Parathyroid adenoma (tissue), 2 donors: ENCODE results near the gene FBXL12.

Experiments
- H2AFZ ChIP-seq: fragments of 300-600 bp; sonication (generic); one replicate; pipeline ENCODE4 v1.7.0; 2017; ENCODE audit warnings: antibody characterized with exemption, mild to moderate bottlenecking
- H3K27ac ChIP-seq: fragments of 300-600 bp; sonication (generic); one replicate; pipeline ENCODE4 v1.7.0; 2017
- H3K27me3 ChIP-seq: fragments of 300-600 bp; sonication (generic); one replicate; pipeline ENCODE4 v1.7.0; 2017; ENCODE audit warnings: low read length; ENCODE audit not compliant: control insufficient read depth, insufficient read depth
- H3K36me3 ChIP-seq: fragments of 300-600 bp; sonication (generic); one replicate; pipeline ENCODE4 v1.7.0; 2017; ENCODE audit warnings: low read length; ENCODE audit not compliant: control insufficient read depth, insufficient read depth
- H3K4me1 ChIP-seq: fragments of 300-600 bp; sonication (generic); one replicate; pipeline ENCODE4 v1.7.0; 2017; ENCODE audit warnings: control low read depth
- H3K4me2 ChIP-seq: fragments of 300-600 bp; sonication (generic); one replicate; pipeline ENCODE4 v1.7.0; 2017; ENCODE audit warnings: low read length
- H3K4me3 ChIP-seq: fragments of 300-600 bp; sonication (generic); one replicate; pipeline ENCODE4 v1.7.0; 2017; ENCODE audit warnings: low read depth, low read length
- H3K79me2 ChIP-seq: fragments of 300-600 bp; sonication (generic); one replicate; pipeline ENCODE4 v1.7.0; 2017; ENCODE audit warnings: control low read depth
- H3K9ac ChIP-seq: fragments of 300-600 bp; sonication (generic); one replicate; pipeline ENCODE4 v1.7.0; 2017; ENCODE audit warnings: mild to moderate bottlenecking
- H3K9me3 ChIP-seq: fragments of 300-600 bp; sonication (generic); one replicate; pipeline ENCODE4 v1.7.0; 2017; ENCODE audit warnings: low read length; ENCODE audit not compliant: control insufficient read depth
- CTCF ChIP-seq: fragments of 300-600 bp; sonication (generic); IDR thresholded peaks from one replicate; pipeline ENCODE4 v1.7.0; 2017; ENCODE audit warnings: antibody characterized with exemption, mild to moderate bottlenecking
- donor health status: primary hyperparathyroidism.

The FBXL12 gene

GRCh38 chr19:9842834-9843625 lies 24.2 kb upstream of the FBXL12 start:
- no peak overlapping the region for H3K4me2 ChIP-seq
- no peak for TF ChIP-seq CTCF
- H3K9ac ChIP-seq = no peak overlapping the region
- H3K9me3 ChIP-seq = no peaks in the 10 kb centered on the region
- H3K79me2 ChIP-seq = peaks cover 54% of the 10 kb centered on the region
- no peak overlapping the region for H3K27ac ChIP-seq
- no peak overlapping the region for H3K4me3 ChIP-seq
- H3K4me1 ChIP-seq = no peaks in the 10 kb centered on the region
- H2AFZ ChIP-seq = no peak overlapping the region
- no peaks in the 10 kb centered on the region for H3K36me3 ChIP-seq
- H3K27me3 ChIP-seq = no peaks in the 10 kb centered on the region

- Histone ChIP-seq H3K27me3 (no peaks in the 10 kb centered on the region), H3K79me2 (peaks cover 71% of the 10 kb centered on the region), H3K27ac (no peak overlapping the region), H3K4me3 (no peak overlapping the region), H3K9me3 (no peaks in the 10 kb centered on the region), H3K4me2 (no peak overlapping the region), H3K9ac (no peak overlapping the region), H3K4me1 (no peaks in the 10 kb centered on the region), H3K36me3 (no peaks in the 10 kb centered on the region), H2AFZ (no peak overlapping the region)
- TF ChIP-seq CTCF = no peak
Measured at GRCh38 chr19:9839415-9839814, 20.5 kb upstream of the FBXL12 start.

- no peak for TF ChIP-seq CTCF
- Histone ChIP-seq H3K79me2 (peaks cover 74% of the 10 kb centered on the region), H3K27ac (no peak overlapping the region)
Measured at GRCh38 chr19:9838324-9838723, 19.4 kb upstream of the FBXL12 start.

GRCh38 chr19:9836021-9836420 lies 17.1 kb upstream of the FBXL12 start:
- Histone ChIP-seq H3K79me2 (peaks cover 67% of the 10 kb centered on the region), H3K4me3 (peak overlapping the region; percentile 87), H3K27ac (no peak overlapping the region), H3K9ac (no peak overlapping the region), H3K4me2 (peak overlapping the region; percentile 77), H2AFZ (no peak overlapping the region), H3K36me3 (no peaks in the 10 kb centered on the region), H3K9me3 (no peaks in the 10 kb centered on the region), H3K27me3 (no peaks in the 10 kb centered on the region), H3K4me1 (no peaks in the 10 kb centered on the region)
- no peak for TF ChIP-seq CTCF

More at GRCh38 chr19:9838324-9838723, 19.4 kb upstream of the FBXL12 start:
- no peaks in the 10 kb centered on the region for H3K9me3 ChIP-seq
- no peak overlapping the region for H3K9ac ChIP-seq
- no peak overlapping the region for H3K4me2 ChIP-seq
- no peaks in the 10 kb centered on the region for H3K36me3 ChIP-seq
- H3K4me3 ChIP-seq = no peak overlapping the region
- no peak overlapping the region for H2AFZ ChIP-seq
- no peaks in the 10 kb centered on the region for H3K27me3 ChIP-seq
- H3K4me1 ChIP-seq = no peaks in the 10 kb centered on the region

- H3K9ac ChIP-seq = no peak overlapping the region
- H3K9me3 ChIP-seq = no peaks in the 10 kb centered on the region
- peak overlapping the region; percentile 87 for H3K4me3 ChIP-seq
- H3K27ac ChIP-seq = no peak overlapping the region
- peak overlapping the region; percentile 77 for H3K4me2 ChIP-seq
- no peaks in the 10 kb centered on the region for H3K27me3 ChIP-seq
- H3K4me1 ChIP-seq = no peaks in the 10 kb centered on the region
- no peaks in the 10 kb centered on the region for H3K36me3 ChIP-seq
- H3K79me2 ChIP-seq = peaks cover 62% of the 10 kb centered on the region
- H2AFZ ChIP-seq = peak overlapping the region; percentile 82
- no peak for TF ChIP-seq CTCF
Measured at GRCh38 chr19:9835507-9835949, 16.6 kb upstream of the FBXL12 start.
